DMS 273 (cell line): ENCODE measurements around the gene VWA8.
"Not testable (repeated sequence)": the region's sequence is repeated elsewhere in the genome, so short reads cannot be mapped to it uniquely, and the experiment has no call there.

ENCODE experiments used
- DNase-seq: peaks from one replicate; lab custom pipeline; 2025; ENCODE audit not compliant: unreplicated experiment; lab: John Stamatoyannopoulos, UW

The VWA8 gene

GRCh38 chr13:41563984-41564365 is 396.9 kb downstream of the VWA8 start:
- no peak for DNase-seq

- no peak for DNase-seq
Observed at GRCh38 chr13:41563341-41563983, 397.4 kb downstream of the VWA8 start.

- no peak for DNase-seq
Observed at GRCh38 chr13:41562541-41563178, 398.2 kb downstream of the VWA8 start.

GRCh38 chr13:41562083-41562482 is 398.8 kb downstream of the VWA8 start:
- DNase-seq = peak; percentile 23

- DNase-seq = no peak
Observed at GRCh38 chr13:41561170-41561569, 399.7 kb downstream of the VWA8 start.

- DNase-seq = no peak
Observed at GRCh38 chr13:41558781-41559560, 401.9 kb downstream of the VWA8 start.

- DNase-seq = no peak
Observed at GRCh38 chr13:41557719-41558118, 403.2 kb downstream of the VWA8 start.

- DNase-seq = no peak
Observed at GRCh38 chr13:41554626-41555386, 406.1 kb downstream of the VWA8 start.

- DNase-seq = no peak
Observed at GRCh38 chr13:41554180-41554579, 406.7 kb downstream of the VWA8 start.

GRCh38 chr13:41552031-41552430 is 408.9 kb downstream of the VWA8 start:
- DNase-seq = peak; percentile 36

- DNase-seq = no peak
Observed at GRCh38 chr13:41550276-41550675, 410.6 kb downstream of the VWA8 start.

- no peak for DNase-seq
Observed at GRCh38 chr13:41549491-41549890, 411.4 kb downstream of the VWA8 start.

GRCh38 chr13:41548910-41549309 is 412.0 kb downstream of the VWA8 start:
- no peak for DNase-seq

- DNase-seq = no peak
Observed at GRCh38 chr13:41548031-41548430, 412.9 kb downstream of the VWA8 start.

- no peak for DNase-seq
Observed at GRCh38 chr13:41547251-41548000, 413.5 kb downstream of the VWA8 start.

GRCh38 chr13:41546372-41547190 is 414.3 kb downstream of the VWA8 start:
- no peak for DNase-seq

GRCh38 chr13:41545432-41545707 is 415.5 kb downstream of the VWA8 start:
- DNase-seq = no peak

- peak; percentile 70 for DNase-seq
Observed at GRCh38 chr13:41543664-41544300, 417.1 kb downstream of the VWA8 start.

- not testable (repeated sequence) for DNase-seq
Observed at GRCh38 chr13:41542799-41543198, 418.1 kb downstream of the VWA8 start.

- DNase-seq = no peak
Observed at GRCh38 chr13:41542281-41542680, 418.6 kb downstream of the VWA8 start.
